Gastrocnemius medialis (tissue), 4 donors: Measurements from ENCODE around the gene PRR12. TPM values are rescaled to one million over a fixed set of nuclear protein-coding genes. Genes with fewer than 3 reads are reported as not detected.
A peak's percentile ranks its signal among the peaks of the same experiment; 100 is the strongest.

Experiments used
- ATAC-seq, 2 donors: fragments of 150-250 bp; one replicate each; pipeline ENCODE4 v1.9.1; 2016
- DNase-seq, 2 donors: peaks; one replicate each; pipeline ENCODE4 v3.0.0-alpha.2; 2019
- H3K27ac ChIP-seq, 4 donors: fragments of 200-600 bp; sonication (generic); 1 replicate in 1 of 4; 2 replicates in 3 of 4; pipeline ENCODE4 v1.5.1; 2016 to 2018; ENCODE audit warnings: mild to moderate bottlenecking in 2 of 4, moderate library complexity in 1 of 4
- H3K27me3 ChIP-seq, 3 donors: fragments of 200-600 bp; sonication (generic) in 2 of 3; 1 replicate in 1 of 3; 2 replicates in 2 of 3; pipeline versions ENCODE4 v1.5.1 to v1.6.0; 2016 to 2019; ENCODE audit warnings: mild to moderate bottlenecking in 1 of 3, moderate library complexity in 1 of 3
- H3K36me3 ChIP-seq, 2 donors: fragments of 200-600 bp; sonication (generic) in 1 of 2; one replicate each; pipeline ENCODE4 v1.5.1; 2017 to 2018
- H3K4me1 ChIP-seq, 2 donors: fragments of 200-600 bp; sonication (generic) in 1 of 2; one replicate each; pipeline ENCODE4 v1.5.1; 2016 to 2017; ENCODE audit warnings: mild to moderate bottlenecking in 2 of 2
- H3K4me3 ChIP-seq, 4 donors: fragments of 200-600 bp; sonication (generic) in 3 of 4; 1 replicate in 1 of 4; 2 replicates in 3 of 4; pipeline ENCODE4 v1.5.1; 2016 to 2019; ENCODE audit warnings: mild to moderate bottlenecking in 2 of 4
- H3K9me3 ChIP-seq, 3 donors: fragments of 200-600 bp; sonication (generic) in 2 of 3; 1 replicate in 1 of 3; 2 replicates in 2 of 3; pipeline ENCODE4 v1.5.1; 2016 to 2019
- POLR2A ChIP-seq, 2 donors: fragments of 450-650 bp; IDR thresholded peaks; one replicate each; pipeline ENCODE4 v1.6.1; 2017; ENCODE audit warnings: antibody characterized with exemption in 2 of 2, mild to moderate bottlenecking in 2 of 2, moderate library complexity in 2 of 2
- in situ Hi-C, 4 donors: fragments of 200-750 bp; cut with MboI; loops; one replicate each; pipeline versions ENCODE4 v1.15.0 to v1.8.0; 2017; ENCODE audit warnings: low sequenced_read_pairs in 4 of 4
- intact Hi-C: fragments of 100-400 bp; cut with DNase I; formaldehyde crosslinking; loops from one replicate; pipeline ENCODE4 v1.15.1; 2023; ENCODE audit warnings: low total_unique reads
- total RNA-seq, 4 donors: library from RNA; depleted of rRNA; stranded (reverse); fragments of >200 nt; gene quantifications; one replicate each; pipeline versions ENCODE4 v1.1.0 to v1.2.3, GENCODE V29; 2016
- TF ChIP-seq, protein P1 (sequence below), 5 experiments: fragments of 450-650 bp in 3 of 5; fragments of 200-600 bp in 2 of 5; sonication (generic) in 2 of 5; IDR thresholded peaks in 4 of 5; conservative IDR thresholded peaks in 1 of 5; 1 replicate in 4 of 5; 2 replicates in 1 of 5; pipeline ENCODE4 v1.5.1; 2016 to 2019; ENCODE audit warnings: antibody characterized with exemption in 5 of 5, mild to moderate bottlenecking in 3 of 5, moderate library complexity in 3 of 5

PRR12 gene
- total RNA-seq, 4 donors from 2014 or later = 3.4 to 7.7 (median 3.8) TPM

DNA sequence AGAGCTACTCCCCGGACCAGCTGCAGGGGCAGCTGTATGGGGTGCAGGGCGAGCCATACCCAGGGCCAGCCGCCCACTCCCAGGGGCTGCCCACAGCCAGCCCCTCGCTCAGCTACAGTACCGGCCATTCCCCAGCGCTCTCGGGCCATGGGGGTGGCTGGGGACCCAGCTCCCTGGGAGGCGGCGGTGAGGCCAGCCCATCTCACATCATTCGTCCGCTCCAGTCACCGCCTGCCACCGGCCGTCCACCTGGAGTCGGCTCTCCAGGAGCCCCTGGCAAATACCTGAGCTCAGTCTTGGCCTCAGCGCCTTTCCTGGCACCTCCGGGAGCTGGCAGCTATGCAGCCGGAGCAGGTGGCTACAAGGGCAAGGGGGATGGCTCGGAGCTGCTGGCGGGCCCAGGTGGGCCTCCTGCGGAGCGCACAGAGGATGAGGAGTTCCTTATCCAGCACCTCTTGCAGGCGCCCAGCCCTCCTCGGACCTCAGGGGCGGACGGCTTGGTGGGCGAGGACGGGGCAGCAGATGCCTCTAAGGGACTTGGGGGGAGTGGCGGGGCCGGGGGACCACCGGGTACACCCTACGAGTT lies 4.9 kb downstream of the PRR12 start:
- intact Hi-C loops = loop anchor here (10.0 kb wide), 1 partner anchor 1131 kb away; the partner anchor contains the start of gene CYTH2
- ATAC-seq = no peak
- no peaks in the 10 kb centered on the region for H3K9me3 ChIP-seq
- in situ Hi-C loops = no loop called here
- TF ChIP-seq POLR2A (IDR thresholded peaks at IDR 0.05) = no peak
- TF ChIP-seq, protein P1, sequence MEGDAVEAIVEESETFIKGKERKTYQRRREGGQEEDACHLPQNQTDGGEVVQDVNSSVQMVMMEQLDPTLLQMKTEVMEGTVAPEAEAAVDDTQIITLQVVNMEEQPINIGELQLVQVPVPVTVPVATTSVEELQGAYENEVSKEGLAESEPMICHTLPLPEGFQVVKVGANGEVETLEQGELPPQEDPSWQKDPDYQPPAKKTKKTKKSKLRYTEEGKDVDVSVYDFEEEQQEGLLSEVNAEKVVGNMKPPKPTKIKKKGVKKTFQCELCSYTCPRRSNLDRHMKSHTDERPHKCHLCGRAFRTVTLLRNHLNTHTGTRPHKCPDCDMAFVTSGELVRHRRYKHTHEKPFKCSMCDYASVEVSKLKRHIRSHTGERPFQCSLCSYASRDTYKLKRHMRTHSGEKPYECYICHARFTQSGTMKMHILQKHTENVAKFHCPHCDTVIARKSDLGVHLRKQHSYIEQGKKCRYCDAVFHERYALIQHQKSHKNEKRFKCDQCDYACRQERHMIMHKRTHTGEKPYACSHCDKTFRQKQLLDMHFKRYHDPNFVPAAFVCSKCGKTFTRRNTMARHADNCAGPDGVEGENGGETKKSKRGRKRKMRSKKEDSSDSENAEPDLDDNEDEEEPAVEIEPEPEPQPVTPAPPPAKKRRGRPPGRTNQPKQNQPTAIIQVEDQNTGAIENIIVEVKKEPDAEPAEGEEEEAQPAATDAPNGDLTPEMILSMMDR (IDR thresholded peaks at IDR 0.05 in 4 of 5, conservative IDR thresholded peaks at IDR 0.05 in 1 of 5) = no peak
- H3K4me1 ChIP-seq = peaks cover 14 to 15% of the 10 kb centered on the region in 2 donors
- no peak overlapping the region for H3K4me3 ChIP-seq
- DNase-seq = no peak
- H3K27me3 ChIP-seq = no peaks in the 10 kb centered on the region
- peak overlapping the region in 1 of 4 donors; percentile 6 for H3K27ac ChIP-seq
- H3K36me3 ChIP-seq = peaks cover 0 to 38% of the 10 kb centered on the region in 2 donors

DNA sequence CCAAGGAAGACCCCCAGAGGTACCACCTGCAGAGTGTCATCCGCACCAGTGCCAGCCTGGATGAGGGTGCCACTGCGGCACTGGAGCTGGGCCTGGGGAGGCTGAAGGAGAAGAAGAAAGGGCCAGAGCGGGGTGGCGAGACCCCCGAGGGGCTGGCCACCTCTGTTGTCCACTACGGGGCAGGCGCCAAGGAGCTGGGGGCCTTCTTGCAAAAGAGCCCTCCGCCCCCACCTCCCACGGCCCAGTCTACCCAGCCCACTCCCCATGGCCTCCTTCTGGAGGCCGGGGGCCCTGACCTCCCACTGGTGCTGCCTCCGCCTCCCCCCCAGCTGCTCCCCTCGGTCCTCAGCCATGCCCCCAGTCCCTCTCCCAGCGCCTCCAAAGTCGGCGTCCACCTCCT lies 5.4 kb downstream of the PRR12 start:
- H3K27me3 ChIP-seq = no peaks in the 10 kb centered on the region
- no peak for TF ChIP-seq POLR2A (IDR thresholded peaks at IDR 0.05)
- TF ChIP-seq, protein P1 (IDR thresholded peaks at IDR 0.05 in 4 of 5, conservative IDR thresholded peaks at IDR 0.05 in 1 of 5) = no peak
- no peak overlapping the region for H3K27ac ChIP-seq
- H3K9me3 ChIP-seq = no peaks in the 10 kb centered on the region
- H3K36me3 ChIP-seq = peaks cover 0 to 41% of the 10 kb centered on the region in 2 donors
- intact Hi-C loops (loop anchor here (10.0 kb wide), 1 partner anchor 1132 kb away; the partner anchor contains the start of gene CYTH2), in situ Hi-C loops (no loop called here)
- no peak for ATAC-seq
- DNase-seq = no peak
- H3K4me3 ChIP-seq = no peak overlapping the region
- peaks cover 14 to 15% of the 10 kb centered on the region in 2 donors for H3K4me1 ChIP-seq

DNA sequence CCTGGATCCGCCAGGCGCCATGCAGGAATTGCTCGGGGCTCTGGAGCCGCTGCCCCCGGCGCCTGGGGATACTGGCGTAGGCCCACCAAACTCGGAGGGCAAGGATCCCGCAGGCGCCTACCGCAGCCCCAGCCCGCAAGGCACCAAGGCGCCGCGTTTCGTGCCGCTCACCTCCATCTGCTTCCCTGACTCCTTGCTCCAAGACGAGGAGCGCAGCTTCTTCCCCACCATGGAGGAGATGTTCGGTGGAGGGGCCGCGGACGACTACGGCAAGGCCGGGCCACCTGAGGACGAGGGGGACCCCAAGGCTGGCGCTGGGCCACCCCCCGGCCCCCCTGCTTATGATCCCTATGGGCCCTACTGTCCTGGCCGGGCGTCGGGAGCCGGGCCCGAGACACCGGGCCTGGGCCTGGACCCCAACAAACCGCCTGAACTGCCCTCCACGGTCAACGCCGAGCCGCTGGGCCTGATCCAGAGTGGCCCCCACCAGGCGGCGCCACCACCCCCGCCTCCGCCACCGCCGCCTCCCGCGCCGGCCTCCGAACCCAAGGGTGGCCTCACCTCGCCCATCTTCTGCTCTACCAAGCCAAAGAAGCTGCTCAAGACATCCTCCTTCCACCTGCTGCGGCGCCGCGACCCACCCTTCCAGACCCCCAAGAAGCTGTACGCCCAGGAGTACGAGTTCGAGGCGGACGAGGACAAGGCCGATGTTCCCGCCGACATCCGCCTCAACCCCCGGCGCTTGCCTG lies 6.1 kb downstream of the PRR12 start:
- Histone ChIP-seq H3K36me3 (peaks cover 0 to 46% of the 10 kb centered on the region in 2 donors), H3K27me3 (no peaks in the 10 kb centered on the region), H3K4me1 (peaks cover 11 to 14% of the 10 kb centered on the region in 2 donors), H3K4me3 (no peak overlapping the region), H3K9me3 (no peaks in the 10 kb centered on the region), H3K27ac (no peak overlapping the region)
- in situ Hi-C loops (no loop called here), intact Hi-C loops (loop anchor here (10.0 kb wide), 1 partner anchor 1132 kb away; the partner anchor contains the start of gene CYTH2)
- DNase-seq = no peak
- TF ChIP-seq, protein P1 (IDR thresholded peaks at IDR 0.05 in 4 of 5, conservative IDR thresholded peaks at IDR 0.05 in 1 of 5) = no peak
- TF ChIP-seq POLR2A (IDR thresholded peaks at IDR 0.05) = no peak
- ATAC-seq = no peak

DNA sequence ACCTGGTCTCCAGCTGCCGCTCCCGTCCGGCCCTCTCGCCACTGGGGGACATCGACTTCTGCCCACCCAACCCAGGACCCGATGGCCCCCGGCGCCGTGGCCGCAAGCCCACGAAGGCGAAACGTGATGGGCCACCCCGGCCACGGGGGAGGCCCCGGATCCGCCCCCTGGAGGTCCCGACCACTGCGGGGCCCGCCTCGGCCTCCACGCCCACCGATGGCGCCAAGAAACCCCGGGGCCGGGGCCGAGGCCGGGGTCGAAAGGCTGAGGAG lies 6.7 kb downstream of the PRR12 start:
- TF ChIP-seq, protein P1 (IDR thresholded peaks at IDR 0.05 in 4 of 5, conservative IDR thresholded peaks at IDR 0.05 in 1 of 5) = no peak
- TF ChIP-seq POLR2A (IDR thresholded peaks at IDR 0.05) = no peak
- DNase-seq (no peak), ATAC-seq (no peak)
- in situ Hi-C loops = no loop called here
- no peak overlapping the region for H3K27ac ChIP-seq
- no peaks in the 10 kb centered on the region for H3K9me3 ChIP-seq
- H3K36me3 ChIP-seq = peaks cover 0 to 51% of the 10 kb centered on the region in 2 donors
- intact Hi-C loops = loop anchor here (10.0 kb wide), 1 partner anchor 1133 kb away; the partner anchor contains the start of gene CYTH2
- peaks cover 6 to 12% of the 10 kb centered on the region in 2 donors for H3K4me1 ChIP-seq
- no peak overlapping the region for H3K4me3 ChIP-seq
- H3K27me3 ChIP-seq = no peaks in the 10 kb centered on the region
